ENCODE measurements around the gene EMC1.
"Not testable (repeated sequence)": the region's sequence is repeated elsewhere in the genome, so short reads cannot be mapped to it uniquely, and the experiment has no call there.

Gene EMC1

GRCh38 chr1:19219451-19219850, 31.9 kb downstream of the EMC1 start:
- TF ChIP-seq PAX5 (IDR thresholded peaks at IDR 0.05; ENCODE audit: insufficient read depth, low read length, severe bottlenecking) (no peak), POU2F2 (IDR thresholded peaks at IDR 0.05; ENCODE audit: low read depth, low read length) (no peak)
- DNase-seq (ENCODE audit: insufficient read length, low spot score) (no peak), FAIRE-seq (no peak)

DNA sequence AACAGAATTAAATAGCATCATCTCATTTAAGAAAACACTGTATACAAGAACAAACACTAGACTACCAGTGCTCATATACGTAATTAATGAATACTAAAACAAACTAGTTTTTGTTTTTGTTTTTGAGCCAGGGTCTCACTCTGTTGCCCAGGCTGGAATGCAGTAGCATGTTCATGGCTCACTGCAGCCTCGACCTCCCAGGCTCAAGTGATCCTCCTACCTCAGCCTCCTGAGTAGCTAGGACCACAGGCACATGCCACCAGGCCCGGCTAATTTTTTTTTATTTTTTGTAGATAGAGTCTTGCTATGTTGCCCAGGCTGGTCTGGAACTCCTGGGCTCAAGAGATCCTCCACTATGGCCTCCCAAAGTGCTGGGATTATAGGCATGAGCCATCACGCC, 34.7 kb downstream of the EMC1 start:
- not testable (repeated sequence) for DNase-seq (ENCODE audit: insufficient read length, low spot score); FAIRE-seq

GRCh38 chr1:19213580-19213979, 37.7 kb downstream of the EMC1 start:
- FAIRE-seq: no peak
- TF ChIP-seq POU2F2 (IDR thresholded peaks at IDR 0.05; ENCODE audit: low read depth, low read length) (no peak), SPI1 (IDR thresholded peaks at IDR 0.05; ENCODE audit: low read depth, low read length) (no peak), PAX5 (IDR thresholded peaks at IDR 0.05; ENCODE audit: insufficient read depth, low read length, severe bottlenecking) (no peak), TAF1 (IDR thresholded peaks at IDR 0.05; ENCODE audit: low read depth, low read length) (no peak), POLR2AphosphoS5 (IDR thresholded peaks at IDR 0.05; ENCODE audit: low read depth, low read length) (no peak), POLR2A (IDR thresholded peaks at IDR 0.05; ENCODE audit: low read depth, low read length) (no peak)

GRCh38 chr1:19212167-19212566, 39.2 kb downstream of the EMC1 start:
- FAIRE-seq: no peak
- no peak for TF ChIP-seq SPI1 (IDR thresholded peaks at IDR 0.05; ENCODE audit: low read depth, low read length)
- DNase-seq (ENCODE audit: insufficient read length, low spot score): no peak

More at GRCh38 chr1:19213580-19213979, 37.7 kb downstream of the EMC1 start:
- no peak for DNase-seq (ENCODE audit: insufficient read length, low spot score)

DNA sequence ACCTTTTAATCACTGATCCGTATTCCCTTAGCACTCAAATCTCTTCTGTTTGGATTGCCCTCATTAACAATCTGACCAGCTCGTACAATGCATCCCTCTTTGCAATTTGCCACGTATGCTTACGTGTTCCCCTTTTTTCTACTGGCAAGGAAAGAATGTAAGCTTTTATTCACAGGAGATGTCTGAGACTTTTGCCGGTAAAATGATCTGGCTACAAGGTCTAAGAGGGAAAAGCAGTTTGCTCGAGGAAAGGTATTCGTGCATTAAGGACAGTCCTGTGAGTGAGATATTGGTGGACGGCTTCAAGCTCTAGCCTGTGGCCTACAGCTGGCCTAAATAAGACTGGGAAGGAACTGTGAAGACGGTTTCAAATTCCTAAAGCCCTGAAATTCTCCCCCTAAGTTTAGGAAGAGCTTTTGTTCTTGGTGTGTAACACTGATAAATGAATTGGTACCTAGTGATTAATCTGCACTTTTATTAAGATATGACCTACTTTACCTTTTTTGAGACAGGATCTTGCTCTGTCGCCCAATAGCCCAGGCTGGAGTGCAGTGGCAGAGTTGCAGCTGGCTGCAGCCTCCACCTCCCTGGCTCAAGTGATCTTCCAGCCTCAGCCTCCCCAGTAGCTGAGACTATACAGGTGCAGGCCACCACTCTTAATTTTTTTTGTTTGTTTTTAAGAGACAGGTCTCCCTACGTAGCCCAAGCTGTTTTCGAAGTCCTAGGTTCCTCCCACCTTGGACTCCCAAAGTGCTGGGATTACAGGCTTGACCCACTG, 40.4 kb downstream of the EMC1 start:
- TF ChIP-seq PAX5 (IDR thresholded peaks at IDR 0.05; ENCODE audit: insufficient read depth, low read length, severe bottlenecking) (no peak), POLR2AphosphoS5 (IDR thresholded peaks at IDR 0.05; ENCODE audit: low read depth, low read length) (no peak), POLR2A (IDR thresholded peaks at IDR 0.05; ENCODE audit: low read depth, low read length) (no peak), SPI1 (IDR thresholded peaks at IDR 0.05; ENCODE audit: low read depth, low read length) (no peak; the same call in 1 of the 2 replicates), POU2F2 (IDR thresholded peaks at IDR 0.05; ENCODE audit: low read depth, low read length) (no peak), TAF1 (IDR thresholded peaks at IDR 0.05; ENCODE audit: low read depth, low read length) (no peak)
- FAIRE-seq (peak; percentile 40), DNase-seq (ENCODE audit: insufficient read length, low spot score) (no peak)

GRCh38 chr1:19209990-19210771, 41.1 kb downstream of the EMC1 start, which contains the start of gene UBR4:
TSS of gene UBR4 (minus strand) at chr1:19210266. CDS start at chr1:19210248, 18 bp downstream.
- no peak; the same call in 1 of the 2 replicates for TF ChIP-seq TAF1 (IDR thresholded peaks at IDR 0.05; ENCODE audit: low read depth, low read length)
- peak; percentile 87; the same call in 1 of the 2 replicates for TF ChIP-seq POLR2A (IDR thresholded peaks at IDR 0.05; ENCODE audit: low read depth, low read length)
- TF ChIP-seq PAX5 (IDR thresholded peaks at IDR 0.05; ENCODE audit: insufficient read depth, low read length, severe bottlenecking): peak; percentile 92
- peak; percentile 81; the same call in 1 of the 2 replicates for TF ChIP-seq POLR2AphosphoS5 (IDR thresholded peaks at IDR 0.05; ENCODE audit: low read depth, low read length)
- TF ChIP-seq SPI1 (IDR thresholded peaks at IDR 0.05; ENCODE audit: low read depth, low read length): 0 out of 2 replicates have a peak, but pooled peaks have one; percentile 12
- TF ChIP-seq POU2F2 (IDR thresholded peaks at IDR 0.05; ENCODE audit: low read depth, low read length): peak; percentile 58
- FAIRE-seq: peak; percentile 99

DNA sequence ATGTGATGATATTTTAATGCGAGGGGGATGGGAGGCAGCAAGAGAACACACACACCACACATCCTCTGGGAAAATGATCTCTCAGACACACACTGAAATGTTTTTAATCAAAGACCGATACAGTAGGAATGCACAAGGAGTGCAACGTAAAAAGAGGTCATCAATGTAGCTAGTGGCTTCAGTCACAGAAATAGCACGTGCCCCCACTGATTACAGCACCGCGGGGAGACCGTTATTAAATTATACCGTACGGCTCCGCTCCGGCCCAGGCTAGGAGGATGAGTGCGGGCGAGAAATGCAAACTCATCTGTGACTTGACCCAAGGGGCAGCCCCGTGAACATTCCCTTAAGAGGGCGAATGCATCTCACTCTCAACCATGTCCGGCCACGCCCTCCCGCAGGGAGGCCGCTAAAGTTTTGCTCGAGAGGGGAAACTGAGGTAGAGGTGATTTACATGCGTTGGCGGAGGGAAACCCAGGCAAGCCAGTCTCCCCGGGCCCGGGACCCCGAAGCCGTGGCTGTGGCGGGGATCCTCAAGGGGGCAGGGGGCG, 41.8 kb downstream of the EMC1 start:
- DNase-seq (ENCODE audit: insufficient read length, low spot score): no peak
- TF ChIP-seq PAX5 (IDR thresholded peaks at IDR 0.05; ENCODE audit: insufficient read depth, low read length, severe bottlenecking) (no peak), TAF1 (IDR thresholded peaks at IDR 0.05; ENCODE audit: low read depth, low read length) (peak; percentile 60; the same call in 1 of the 2 replicates), POLR2A (IDR thresholded peaks at IDR 0.05; ENCODE audit: low read depth, low read length) (no peak; the same call in 1 of the 2 replicates), POLR2AphosphoS5 (IDR thresholded peaks at IDR 0.05; ENCODE audit: low read depth, low read length) (no peak), SPI1 (IDR thresholded peaks at IDR 0.05; ENCODE audit: low read depth, low read length) (no peak), POU2F2 (IDR thresholded peaks at IDR 0.05; ENCODE audit: low read depth, low read length) (peak; percentile 69)
- no peak for FAIRE-seq

More at GRCh38 chr1:19209990-19210771, 41.1 kb downstream of the EMC1 start, which contains the start of gene UBR4:
- peak; percentile 81 for DNase-seq (ENCODE audit: insufficient read length, low spot score)

DNA sequence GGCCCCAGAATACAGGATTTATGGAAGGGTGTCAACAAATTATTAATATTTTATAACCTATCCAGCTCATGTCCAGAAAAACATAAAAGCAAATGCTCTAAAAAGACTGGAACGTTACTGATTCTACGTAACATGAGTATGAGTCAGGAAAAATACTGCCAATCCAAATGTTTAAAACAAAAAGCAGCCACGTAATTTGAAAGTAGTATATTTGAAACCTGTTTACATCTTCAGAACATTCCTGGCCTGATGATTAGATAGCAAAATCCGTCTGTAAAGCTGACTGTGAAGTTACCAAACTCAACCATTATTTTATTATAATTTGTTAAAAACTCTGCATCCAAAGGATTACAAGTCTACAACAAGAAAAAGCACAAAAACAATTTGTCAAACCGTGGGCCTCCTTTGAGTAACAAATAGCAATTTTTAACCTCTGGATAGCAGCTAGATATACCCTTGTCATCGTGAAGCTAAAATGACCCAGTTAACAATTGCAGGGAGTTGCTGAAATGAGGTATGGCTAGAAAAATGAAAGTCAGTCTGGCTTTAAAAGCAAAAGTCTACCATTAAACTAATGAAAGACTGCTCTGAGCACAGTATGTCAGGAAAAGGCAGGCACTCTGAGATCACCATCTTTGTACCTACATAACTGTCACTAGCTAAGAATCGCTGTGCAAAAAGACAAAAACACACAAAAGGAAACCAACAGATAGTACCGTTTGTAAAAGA, 42.5 kb downstream of the EMC1 start:
- DNase-seq (ENCODE audit: insufficient read length, low spot score) (no peak), FAIRE-seq (peak; percentile 33)
- TF ChIP-seq PAX5 (IDR thresholded peaks at IDR 0.05; ENCODE audit: insufficient read depth, low read length, severe bottlenecking) (no peak), POLR2A (IDR thresholded peaks at IDR 0.05; ENCODE audit: low read depth, low read length) (no peak), SPI1 (IDR thresholded peaks at IDR 0.05; ENCODE audit: low read depth, low read length) (no peak), POU2F2 (IDR thresholded peaks at IDR 0.05; ENCODE audit: low read depth, low read length) (no peak), TAF1 (IDR thresholded peaks at IDR 0.05; ENCODE audit: low read depth, low read length) (no peak), POLR2AphosphoS5 (IDR thresholded peaks at IDR 0.05; ENCODE audit: low read depth, low read length) (no peak)

GRCh38 chr1:19206947-19207346, 44.4 kb downstream of the EMC1 start:
- FAIRE-seq: no peak
- no peak for DNase-seq (ENCODE audit: insufficient read length, low spot score)
- TF ChIP-seq POLR2A (IDR thresholded peaks at IDR 0.05; ENCODE audit: low read depth, low read length) (no peak), TAF1 (IDR thresholded peaks at IDR 0.05; ENCODE audit: low read depth, low read length) (no peak), POU2F2 (IDR thresholded peaks at IDR 0.05; ENCODE audit: low read depth, low read length) (no peak), SPI1 (IDR thresholded peaks at IDR 0.05; ENCODE audit: low read depth, low read length) (no peak), PAX5 (IDR thresholded peaks at IDR 0.05; ENCODE audit: insufficient read depth, low read length, severe bottlenecking) (no peak), POLR2AphosphoS5 (IDR thresholded peaks at IDR 0.05; ENCODE audit: low read depth, low read length) (no peak)
